Activated T-helper 1 cell treated with Interleukin-2 at 50 U/mL for 16 hours (primary cell): Measurements from ENCODE around the gene PEBP1.
A peak's percentile ranks its signal among the peaks of the same experiment; 100 is the strongest.

Experiments
- DNase-seq: peaks from one replicate; pipeline ENCODE4 v3.0.0-alpha.2; 2020; ENCODE audit warnings: low read depth

PEBP1 gene

DNA sequence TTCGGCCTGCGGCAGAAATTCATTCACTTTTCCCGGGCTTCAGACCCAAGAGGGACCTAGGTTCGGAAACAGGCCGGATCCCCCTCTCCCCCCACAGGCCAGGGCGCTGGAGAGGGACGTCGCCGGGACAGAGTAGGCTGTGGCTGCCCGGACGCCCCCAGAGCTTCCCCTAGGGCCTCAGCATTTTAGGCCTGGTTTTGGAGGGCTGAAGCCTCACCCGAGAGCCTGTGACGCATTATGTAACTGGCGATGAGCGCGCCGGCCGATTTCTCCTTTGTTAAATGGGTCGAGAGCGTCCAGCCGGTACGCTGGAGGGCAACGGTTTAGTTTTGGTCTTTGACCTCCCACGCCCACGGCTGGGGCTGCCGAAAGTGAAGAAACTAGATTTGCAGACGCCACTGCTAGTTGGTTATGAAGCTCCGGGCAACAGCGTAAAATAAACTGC, 657 bp downstream of the PEBP1 start:
- DNase-seq, result peak; percentile 3

DNA sequence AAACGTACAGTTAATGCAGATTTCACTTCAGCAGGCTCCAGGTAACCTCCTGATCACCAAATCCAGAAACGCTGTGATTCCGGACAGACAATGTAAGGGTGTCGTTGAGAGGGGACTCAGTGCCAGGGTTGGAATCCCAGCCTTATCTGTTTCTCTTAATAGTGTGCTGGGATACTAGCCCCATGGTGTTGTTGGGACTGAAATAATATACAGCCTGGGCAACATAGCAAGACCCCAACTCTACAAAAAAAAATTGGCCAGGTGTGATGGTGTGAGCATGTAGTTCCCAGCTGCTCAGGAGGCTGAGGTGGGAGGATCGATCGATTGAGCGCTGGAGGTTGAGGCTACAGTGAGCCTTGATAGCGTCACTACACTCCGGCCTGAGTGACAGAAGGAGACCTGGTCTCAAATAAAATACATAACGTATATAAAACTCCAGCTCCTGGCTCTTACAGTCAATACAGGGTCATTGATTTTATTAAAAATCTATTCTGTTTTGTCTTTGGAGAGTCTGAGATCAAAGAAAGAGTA, 1.3 kb downstream of the PEBP1 start:
- DNase-seq, result no peak

DNA sequence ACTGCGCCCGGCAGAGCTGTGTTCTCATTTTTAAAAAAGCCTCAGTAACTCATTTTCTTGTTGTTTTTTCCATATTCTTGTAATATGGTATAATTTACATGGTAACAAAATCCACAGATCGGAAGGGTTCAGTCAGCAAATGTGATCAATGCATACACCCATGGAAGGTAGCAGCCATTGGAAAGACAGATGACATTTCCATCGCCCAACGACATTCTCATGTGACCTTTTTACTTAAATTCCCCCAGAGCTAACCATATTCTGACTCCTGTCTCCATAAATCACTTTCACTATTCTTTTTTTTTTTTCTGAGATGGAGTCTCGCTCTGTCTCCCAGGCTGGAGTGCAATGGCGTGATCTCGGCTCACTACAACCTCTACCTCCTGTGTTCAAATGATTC, 4.9 kb downstream of the PEBP1 start:
- DNase-seq, result no peak

DNA sequence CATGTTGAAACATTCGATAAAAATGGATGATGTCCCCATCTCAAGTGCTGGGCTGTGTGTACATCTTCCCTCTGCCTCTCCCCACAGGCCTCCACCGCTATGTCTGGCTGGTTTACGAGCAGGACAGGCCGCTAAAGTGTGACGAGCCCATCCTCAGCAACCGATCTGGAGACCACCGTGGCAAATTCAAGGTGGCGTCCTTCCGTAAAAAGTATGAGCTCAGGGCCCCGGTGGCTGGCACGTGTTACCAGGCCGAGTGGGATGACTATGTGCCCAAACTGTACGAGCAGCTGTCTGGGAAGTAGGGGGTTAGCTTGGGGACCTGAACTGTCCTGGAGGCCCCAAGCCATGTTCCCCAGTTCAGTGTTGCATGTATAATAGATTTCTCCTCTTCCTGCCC, 8.6 kb downstream of the PEBP1 start:
- DNase-seq, result no peak

DNA sequence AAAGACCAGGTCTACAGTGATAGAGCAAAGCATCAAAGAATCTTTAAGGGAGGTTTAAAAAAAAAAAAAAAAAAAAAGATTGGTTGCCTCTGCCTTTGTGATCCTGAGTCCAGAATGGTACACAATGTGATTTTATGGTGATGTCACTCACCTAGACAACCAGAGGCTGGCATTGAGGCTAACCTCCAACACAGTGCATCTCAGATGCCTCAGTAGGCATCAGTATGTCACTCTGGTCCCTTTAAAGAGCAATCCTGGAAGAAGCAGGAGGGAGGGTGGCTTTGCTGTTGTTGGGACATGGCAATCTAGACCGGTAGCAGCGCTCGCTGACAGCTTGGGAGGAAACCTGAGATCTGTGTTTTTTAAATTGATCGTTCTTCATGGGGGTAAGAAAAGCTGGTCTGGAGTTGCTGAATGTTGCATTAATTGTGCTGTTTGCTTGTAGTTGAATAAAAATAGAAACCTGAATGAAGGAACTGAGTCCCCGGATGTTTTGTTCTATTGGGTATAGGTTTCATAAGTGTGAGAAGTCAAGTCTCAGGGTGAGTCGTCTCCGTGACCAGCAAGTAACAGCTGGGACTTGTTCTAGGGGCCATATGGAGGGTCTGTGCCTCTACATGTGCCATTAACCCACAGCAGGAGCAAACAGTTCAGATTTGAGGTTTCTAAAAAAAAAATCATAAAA, 9.3 kb downstream of the PEBP1 start:
- no peak for DNase-seq

DNA sequence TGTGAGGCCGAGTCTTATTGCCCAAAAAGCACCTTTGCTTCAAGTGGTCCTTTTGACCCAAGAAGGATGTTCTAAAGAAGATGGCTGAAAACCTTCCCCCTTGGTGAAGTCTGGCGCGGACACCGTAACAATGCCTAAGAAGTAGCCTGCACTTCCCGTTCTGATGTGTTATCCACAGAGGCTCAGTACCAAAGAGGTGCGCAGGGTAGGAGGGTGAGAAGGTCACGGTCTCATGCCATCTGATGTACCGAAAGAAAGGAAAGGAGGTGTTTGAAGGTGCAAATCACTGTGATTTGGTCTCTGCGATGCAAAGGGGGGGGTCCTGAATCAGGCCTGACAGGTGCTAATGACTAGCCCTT, 9.9 kb downstream of the PEBP1 start:
- DNase-seq, result no peak

DNA sequence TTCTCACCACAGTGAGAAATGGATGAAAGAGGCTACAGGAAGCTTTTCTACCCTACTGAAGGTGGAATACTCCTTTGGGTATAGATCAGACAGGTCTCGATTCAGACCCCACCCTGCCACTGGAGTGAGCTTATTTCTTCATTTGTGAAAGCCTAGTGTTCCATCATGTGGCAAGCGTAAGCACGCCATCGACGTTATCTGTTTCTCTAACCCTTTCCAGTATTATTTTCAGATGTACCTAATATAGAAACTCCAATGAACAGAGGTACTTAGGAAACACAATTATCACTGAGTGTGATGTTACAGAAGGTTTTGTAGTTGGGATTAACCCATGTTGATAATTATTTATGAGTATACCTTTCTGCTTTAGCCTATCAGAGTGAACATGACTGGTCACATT, 12.4 kb downstream of the PEBP1 start:
- DNase-seq, result no peak

DNA sequence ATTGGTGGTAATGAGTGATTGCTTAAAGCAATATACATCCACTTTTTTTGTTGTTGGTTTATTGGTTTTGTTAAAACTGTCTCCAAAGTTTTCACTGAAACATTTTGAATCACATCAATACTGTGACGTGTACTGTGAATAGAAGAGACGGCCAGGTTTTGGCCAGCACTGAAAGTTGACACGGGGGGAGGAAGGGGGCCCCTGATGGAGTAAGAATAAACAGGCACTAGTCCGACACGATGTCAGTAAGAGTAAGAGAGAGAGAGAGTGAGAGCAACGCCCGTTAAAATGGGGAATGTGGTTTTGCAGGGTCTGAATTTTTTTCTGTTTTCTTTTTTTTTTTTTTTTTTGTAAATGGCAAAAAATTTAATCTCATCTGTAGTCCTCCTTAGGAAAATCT, 14.7 kb downstream of the PEBP1 start:
- no peak for DNase-seq

DNA sequence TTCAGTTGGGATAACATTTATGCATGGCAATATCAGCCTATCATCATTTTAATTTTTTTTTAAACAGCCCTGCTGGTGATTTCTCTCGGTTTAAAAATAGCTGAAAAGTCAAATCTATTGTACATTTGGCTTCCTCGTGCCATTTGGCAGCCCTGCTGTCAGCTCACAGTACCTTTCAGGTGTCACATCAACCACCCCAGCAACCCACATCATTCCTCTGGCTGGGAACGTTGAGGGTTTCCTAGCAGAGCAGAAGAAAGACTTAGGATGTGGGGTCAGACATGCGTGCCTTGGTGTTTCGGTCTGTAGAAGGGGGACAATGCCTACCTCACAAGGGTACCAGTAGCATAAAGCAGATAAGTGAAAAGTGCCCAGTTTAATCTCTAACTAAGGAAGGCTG, 15.8 kb downstream of the PEBP1 start:
- DNase-seq, result no peak

DNA sequence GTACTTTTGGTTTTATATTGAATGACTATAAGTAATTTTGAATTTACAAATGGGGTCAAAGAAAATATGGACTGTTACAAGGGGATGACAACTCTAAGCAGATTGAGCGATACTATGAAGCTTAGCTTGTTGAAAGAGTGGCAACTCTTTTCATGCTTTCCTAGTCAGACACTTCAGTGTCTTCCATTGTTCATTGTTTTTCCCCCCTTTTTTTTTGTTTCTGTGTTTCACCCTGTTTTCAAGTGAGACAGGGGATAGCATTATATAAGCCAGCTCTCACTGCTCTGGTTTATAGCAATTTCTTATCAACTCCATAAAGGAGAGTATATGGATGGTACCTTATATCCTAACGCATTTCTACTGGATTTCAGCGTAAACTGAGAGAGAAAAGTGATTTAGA, 24.6 kb downstream of the PEBP1 start:
- no peak for DNase-seq

DNA sequence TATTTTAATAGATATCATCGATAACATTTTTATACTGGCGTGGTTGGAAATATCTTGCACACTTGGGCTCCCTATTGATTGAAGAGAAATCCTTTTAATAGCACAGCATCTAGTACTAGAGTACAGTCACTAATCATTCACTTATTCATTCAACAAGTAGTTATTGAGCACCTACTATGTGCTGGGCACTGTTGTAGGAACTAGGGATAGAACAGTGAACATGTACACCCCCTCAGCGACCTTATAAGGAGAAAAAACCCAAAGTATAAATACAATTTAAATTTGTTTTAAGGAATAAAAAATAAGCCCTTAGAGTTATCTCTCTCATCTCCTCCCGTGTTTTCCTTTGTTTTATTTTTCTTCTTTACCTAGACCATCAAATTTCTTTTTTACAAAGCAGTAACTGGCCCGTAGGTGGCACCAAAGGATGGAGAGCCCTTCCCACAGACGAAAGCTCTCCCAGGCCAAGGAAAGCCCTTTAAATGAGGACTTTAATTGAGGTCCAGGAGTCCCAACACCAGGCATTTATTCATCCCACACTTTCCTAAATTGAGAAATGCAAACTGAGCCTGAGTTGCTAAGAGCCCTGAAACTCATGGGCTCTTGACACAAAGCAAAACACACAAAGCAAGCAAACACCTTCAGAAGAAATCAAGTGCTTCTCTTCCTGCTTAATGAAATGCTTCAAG, 29.0 kb downstream of the PEBP1 start:
- DNase-seq, result no peak

DNA sequence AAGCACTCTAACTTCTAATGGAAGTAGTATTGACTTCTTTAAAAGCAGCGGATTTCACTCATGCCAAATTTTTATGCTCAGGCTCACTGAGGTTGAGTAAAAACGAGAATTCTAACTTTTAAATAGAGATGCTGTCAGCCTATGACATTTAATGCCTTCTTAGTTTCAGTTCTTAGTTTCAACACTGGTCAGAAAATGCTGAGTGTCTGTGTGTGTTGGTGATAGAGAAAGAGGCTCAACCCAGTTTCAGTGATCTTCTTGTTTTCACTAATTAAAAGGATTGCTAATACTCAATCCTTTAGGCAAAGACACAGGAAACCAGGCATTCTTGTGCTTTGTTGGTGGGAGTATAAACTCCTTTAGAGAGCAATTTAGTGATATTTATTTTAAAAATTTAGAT, 31.0 kb downstream of the PEBP1 start:
- DNase-seq, result no peak

DNA sequence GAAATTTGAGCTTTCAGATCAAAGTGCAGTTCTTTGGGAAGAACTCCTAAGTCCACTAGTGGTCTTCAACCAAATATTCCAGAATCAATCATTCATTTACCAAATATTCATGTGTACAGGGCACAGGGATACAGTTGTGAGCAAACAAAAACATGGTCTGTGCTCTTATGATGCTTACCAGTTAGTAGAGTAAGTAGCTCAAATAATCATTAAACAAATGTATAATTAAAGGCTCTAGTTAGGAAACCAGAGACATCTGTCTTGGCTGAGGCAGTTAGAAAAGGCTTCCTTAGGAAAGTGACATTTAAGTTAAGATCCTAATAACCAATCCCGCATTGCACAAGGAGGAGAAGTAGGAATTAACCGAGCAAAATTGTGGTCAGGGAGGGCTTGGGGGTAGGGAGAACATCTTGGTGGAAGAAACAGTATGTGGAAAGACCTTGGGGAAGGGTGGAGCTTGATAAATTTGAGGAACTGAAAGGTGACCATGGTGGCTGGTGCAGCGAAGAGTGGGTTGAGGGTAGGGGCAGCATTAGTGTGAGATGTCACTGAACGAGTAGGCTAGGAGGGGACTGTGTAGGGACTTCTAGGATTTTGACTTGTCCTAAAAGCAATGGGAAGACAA, 40.0 kb downstream of the PEBP1 start:
- no peak for DNase-seq

DNA sequence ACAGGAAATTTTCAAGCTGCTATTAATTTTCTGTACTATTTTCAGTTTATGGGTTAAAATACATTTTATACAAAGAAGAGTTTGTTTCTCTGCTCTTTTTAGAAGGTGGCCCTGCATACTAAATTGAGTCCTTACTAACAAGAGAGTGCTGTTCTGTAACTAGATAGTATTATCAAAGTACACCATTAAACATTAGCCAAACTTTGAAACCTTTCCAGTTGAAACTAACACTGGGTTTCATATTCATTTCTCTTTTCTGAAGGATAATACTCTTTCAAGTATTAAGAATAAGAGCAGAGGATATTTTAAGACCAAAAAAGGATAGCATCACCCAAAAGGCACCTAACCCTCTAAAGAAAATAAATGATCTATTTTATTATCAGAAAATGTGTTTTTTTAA, 47.2 kb downstream of the PEBP1 start:
- no peak for DNase-seq

DNA sequence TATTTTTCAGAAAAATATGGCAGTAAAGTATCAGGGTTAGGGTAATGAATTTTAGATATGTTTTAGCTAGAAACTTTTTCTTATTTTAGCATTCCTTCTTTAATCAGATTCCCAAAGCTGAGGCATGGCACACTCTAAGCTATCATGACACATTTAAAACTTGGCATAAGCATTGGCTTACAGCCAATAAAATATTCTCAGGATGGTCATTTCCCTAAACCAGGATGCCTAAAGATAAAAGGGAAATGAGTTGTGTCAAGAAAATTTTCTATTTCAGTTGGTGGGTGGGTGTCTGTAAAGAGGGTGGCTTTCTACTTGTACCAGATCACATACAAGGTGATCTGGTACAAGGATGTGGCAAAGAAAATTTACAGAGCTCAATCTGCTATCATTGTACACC, 47.8 kb downstream of the PEBP1 start:
- DNase-seq, result no peak

DNA sequence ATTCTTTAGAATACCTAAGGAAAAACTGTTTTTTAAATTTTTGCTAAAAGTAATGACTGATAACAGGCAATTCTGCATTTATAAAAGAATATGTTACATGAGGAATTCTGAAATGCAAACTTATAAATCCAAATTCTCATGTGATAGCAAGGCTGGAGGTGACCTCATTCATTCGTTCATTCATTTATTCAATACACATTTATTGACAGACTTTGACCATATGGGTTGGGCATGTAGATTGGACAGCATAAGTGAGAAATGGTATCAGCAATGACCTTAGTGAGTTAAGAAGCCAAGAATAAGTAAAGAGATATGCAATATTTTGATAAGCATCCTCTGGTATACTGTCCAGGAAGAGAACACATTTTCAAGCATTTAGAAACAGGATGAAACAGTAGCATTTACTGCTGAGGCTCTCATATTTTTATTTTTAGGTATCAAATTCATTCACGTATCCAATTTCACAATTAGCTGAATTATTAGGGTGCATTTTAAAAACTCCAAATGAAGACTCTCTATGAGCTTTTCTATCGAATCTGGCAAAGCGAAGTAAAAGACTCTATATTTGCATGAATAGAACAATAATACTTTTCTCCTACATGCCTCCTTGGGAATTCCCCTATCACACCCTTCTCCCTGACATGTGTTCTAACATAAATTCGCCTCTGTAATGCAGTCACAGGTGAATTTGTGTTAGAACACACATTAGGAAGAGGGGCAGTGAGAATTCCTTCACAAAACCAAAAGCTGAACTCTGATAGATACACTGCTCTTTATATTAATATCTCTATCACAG, 49.9 kb downstream of the PEBP1 start:
- no peak for DNase-seq

DNA sequence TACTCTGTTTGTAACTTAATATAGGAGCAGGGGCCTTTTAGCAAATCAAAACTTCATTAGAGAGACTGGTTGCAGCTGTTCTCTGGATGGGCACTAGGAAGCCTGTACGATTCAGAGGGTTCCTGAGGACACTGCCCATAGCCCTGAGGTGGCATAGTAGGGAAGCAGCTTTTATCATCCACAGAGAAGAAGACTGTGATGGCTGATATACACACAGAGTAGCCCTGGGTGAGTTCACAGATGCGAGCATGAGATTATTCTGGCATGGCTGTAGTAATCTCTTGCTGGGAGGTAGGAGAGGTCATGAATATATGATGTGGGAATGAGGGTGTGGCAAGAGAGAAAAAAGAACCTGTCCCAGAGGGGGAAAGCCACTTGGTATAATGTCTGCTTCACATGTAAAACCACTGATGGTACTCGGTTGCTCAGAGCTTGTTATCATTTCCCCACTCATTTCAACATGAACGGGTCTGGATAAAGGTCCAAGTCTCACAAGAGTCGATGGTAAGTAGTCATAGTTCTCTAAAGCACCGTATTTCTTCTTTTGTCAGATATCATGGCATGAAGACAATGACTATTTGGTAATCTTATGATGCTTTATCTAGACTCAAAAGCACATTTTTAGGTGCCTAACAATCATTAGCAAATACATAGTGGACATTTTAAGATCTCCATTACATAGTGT, 52.0 kb downstream of the PEBP1 start:
- DNase-seq, result no peak

DNA sequence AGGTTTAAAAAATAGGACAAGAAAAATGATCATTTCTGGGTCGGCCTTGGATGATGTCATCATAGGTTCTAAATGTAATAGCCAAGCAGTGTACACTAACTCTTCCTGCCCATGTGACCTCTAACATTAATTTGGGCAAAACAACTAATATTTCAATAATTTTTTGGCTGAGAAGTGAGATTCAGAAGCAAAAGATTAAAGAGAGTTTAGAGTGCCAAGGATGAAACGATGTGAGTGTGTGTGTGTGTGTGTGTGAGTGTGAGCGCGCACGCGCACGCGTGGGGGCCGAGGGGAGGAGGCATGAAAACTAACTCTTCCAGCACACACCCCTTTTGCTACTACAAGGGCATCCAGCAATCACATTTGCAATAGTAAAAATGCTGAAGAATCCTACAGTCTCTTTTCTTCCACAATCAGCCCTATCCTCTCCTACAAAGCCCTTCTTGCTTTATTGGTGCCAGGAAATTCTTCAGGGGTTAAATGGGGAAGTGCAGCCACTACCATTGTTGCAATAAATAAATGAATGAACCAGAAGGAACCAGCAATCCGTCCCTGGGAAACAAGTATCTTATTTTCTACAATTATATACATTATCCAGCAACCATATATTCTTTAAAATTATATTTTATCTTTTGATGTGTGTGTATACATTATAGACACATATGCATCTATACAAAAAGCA, 52.9 kb downstream of the PEBP1 start:
- DNase-seq, result no peak

DNA sequence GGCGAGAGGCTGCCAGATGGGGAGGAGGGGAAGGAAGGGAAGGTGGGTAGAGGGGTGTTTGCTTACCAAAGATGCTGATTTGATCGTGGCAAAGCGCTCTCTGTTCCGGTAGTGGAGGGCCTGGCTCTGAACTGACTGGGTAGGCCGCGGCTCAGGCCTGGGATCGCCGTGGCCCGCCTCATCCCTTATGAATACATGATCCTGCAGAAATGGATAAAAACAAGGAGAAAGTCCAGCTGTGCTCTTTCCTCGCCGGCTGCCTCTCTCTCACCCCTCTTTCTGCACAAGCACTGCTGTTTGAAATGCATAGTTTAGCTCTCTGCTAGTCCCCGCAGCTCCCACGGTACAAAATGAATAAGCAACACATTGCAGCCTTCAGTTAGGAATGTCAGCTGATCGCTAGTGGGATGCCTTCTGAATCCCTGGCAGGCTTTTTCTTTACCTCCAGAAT, 53.8 kb downstream of the PEBP1 start:
- DNase-seq, result no peak

DNA sequence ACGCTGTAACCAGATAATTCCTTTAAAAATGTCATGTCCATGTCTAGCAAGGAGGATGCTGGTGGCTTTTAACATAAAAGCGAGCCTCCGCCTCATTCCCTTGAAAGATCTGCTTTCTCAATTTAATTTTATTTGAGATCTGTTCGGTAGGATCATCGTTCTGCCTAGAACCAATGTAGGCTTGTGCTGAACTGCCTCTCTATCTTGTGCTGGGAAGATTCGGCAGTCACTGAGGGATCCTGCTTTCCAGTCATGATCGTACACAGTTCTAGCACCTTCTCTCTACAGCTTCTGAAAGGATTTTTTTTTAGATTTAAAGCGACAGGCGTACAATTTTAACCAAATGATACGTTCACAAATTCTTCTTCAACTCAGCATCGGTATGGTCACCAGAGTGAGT, 54.3 kb downstream of the PEBP1 start:
- no peak for DNase-seq

DNA sequence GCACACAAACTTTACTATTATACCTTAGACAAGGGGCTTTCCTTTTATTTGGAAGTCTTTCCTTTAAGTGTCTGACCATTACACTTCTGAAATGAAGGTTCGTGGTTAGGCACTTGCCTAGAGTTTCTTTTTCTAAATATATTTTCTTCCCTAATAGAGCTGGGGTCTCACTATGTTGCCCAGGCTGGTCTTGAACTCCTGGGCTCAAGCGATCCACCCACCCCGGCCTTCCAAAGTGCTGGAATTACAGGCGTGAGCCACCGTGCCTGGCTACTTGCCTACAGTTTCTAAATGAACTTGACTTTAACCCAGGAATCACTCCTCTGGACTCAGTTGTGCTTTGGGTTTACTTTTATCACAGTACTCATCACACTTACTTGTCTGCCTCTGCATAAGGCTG, 57.6 kb downstream of the PEBP1 start:
- DNase-seq, result no peak
